Spleen (tissue), 11 donors: ENCODE data around the gene MYO1D. TPM values are rescaled to one million over a fixed set of nuclear protein-coding genes. Genes with fewer than 3 reads are reported as not detected.

Source experiments
- DNase-seq: peaks from one replicate; pipeline ENCODE4 v3.0.0-alpha.2; 2020
- H3K27ac ChIP-seq, 8 donors: fragments of 200-600 bp; sonication (generic) in 7 of 8; 1 replicate in 4 of 8; 2 replicates in 4 of 8; pipeline versions ENCODE4 v1.5.0 to v1.8.0; 2016 to 2021; ENCODE audit warnings: inconsistent platforms in 4 of 8, mild to moderate bottlenecking in 4 of 8, moderate library complexity in 1 of 8
- H3K27me3 ChIP-seq, 7 donors: fragments of 200-600 bp; sonication (generic) in 6 of 7; replicated peaks in 1 of 7; 1 replicate in 4 of 7; 2 replicates in 3 of 7; pipeline versions ENCODE4 v1.5.0 to v1.8.0; 2016 to 2021; ENCODE audit warnings: inconsistent platforms in 3 of 7, mild to moderate bottlenecking in 1 of 7
- H3K36me3 ChIP-seq, 6 donors: fragments of 200-600 bp; sonication (generic) in 5 of 6; 1 replicate in 4 of 6; 2 replicates in 2 of 6; pipeline versions ENCODE4 v1.5.0 to v1.8.0; 2016 to 2021; ENCODE audit warnings: inconsistent platforms in 2 of 6
- H3K4me1 ChIP-seq, 6 donors: fragments of 200-600 bp; sonication (generic) in 5 of 6; 1 replicate in 3 of 6; 2 replicates in 3 of 6; pipeline versions ENCODE4 v1.5.0 to v1.8.0; 2016 to 2021; ENCODE audit warnings: inconsistent platforms in 3 of 6
- H3K4me3 ChIP-seq, 8 donors: fragments of 200-600 bp; sonication (generic) in 7 of 8; 1 replicate in 4 of 8; 2 replicates in 4 of 8; pipeline versions ENCODE4 v1.5.0 to v1.8.0; 2016 to 2021; ENCODE audit warnings: inconsistent platforms in 4 of 8, mild to moderate bottlenecking in 4 of 8, moderate library complexity in 2 of 8
- H3K9me3 ChIP-seq, 8 donors: fragments of 200-600 bp; sonication (generic) in 7 of 8; 1 replicate in 4 of 8; 2 replicates in 4 of 8; pipeline versions ENCODE4 v1.5.0 to v1.8.0; 2016 to 2021; ENCODE audit warnings: inconsistent platforms in 4 of 8
- CTCF ChIP-seq, 11 experiments: fragments of 200-600 bp in 7 of 11; fragments of 450-650 bp in 4 of 11; sonication (generic) in 4 of 11; IDR thresholded peaks in 8 of 11; conservative IDR thresholded peaks in 3 of 11; 1 replicate in 7 of 11; 2 replicates in 4 of 11; pipeline versions ENCODE4 v1.4.0 to v1.8.0; 2016 to 2021; ENCODE audit warnings: antibody characterized with exemption in 11 of 11, inconsistent platforms in 4 of 11, mild to moderate bottlenecking in 1 of 11
- POLR2A ChIP-seq, 3 donors: fragments of 450-650 bp; IDR thresholded peaks; one replicate each; pipeline ENCODE4 v1.5.1; 2017; ENCODE audit warnings: antibody characterized with exemption in 3 of 3, mild to moderate bottlenecking in 1 of 3
- POLR2AphosphoS5 ChIP-seq, 3 donors: sonication (generic); formaldehyde crosslinking; IDR thresholded peaks; one replicate each; pipeline ENCODE4 v1.5.1; 2017; ENCODE audit warnings: antibody characterized with exemption in 3 of 3
- WGBS, 5 donors: extraction: QIAGEN DNeasy Blood & Tissue Kit in 3 of 5; methylation state at CpG; one replicate each; pipeline versions ENCODE4 v1.1.5 to v1.1.7; 2013 to 2018; 5-methylcytosine and 5-hydroxymethylcytosine counted together
- intact Hi-C: fragments of 100-400 bp; cut with DNase I; formaldehyde crosslinking; loops from one replicate; pipeline ENCODE4 v1.15.0; 2023; ENCODE audit warnings: low total_unique reads
- polyA plus RNA-seq, 3 donors: library from polyadenylated mRNA; stranded (reverse); fragments of 200-250 nt; gene quantifications; one replicate each; pipeline ENCODE4 v1.2.1, GENCODE V29; 2013
- total RNA-seq, 7 donors: library from RNA; depleted of rRNA in 3 of 7; stranded (reverse); fragments of >200 nt in 3 of 7; fragmentation: NEBNext Ultra II Directional in 4 of 7; extraction: Animal tissue kit (Norgen Biotek cat#: 25700) in 4 of 7; gene quantifications; one replicate each; pipeline versions ENCODE4 v1.1.0 to v1.2.1, GENCODE V29; 2016 to 2021
- donor health status: healthy with polysubstance abuse.
- donor health status: DM: no; HTN: no; CAD: no; lungs with moderate emphysema.
- donor health status: DM: no; HTN: no; CAD: no.
- donor health status: Bipolar disorder and iron deficiency.
- donor health status: healthy.
- donor health status: DM: no; HTN: no; CAD: no.
- donor health status: DM: yes; HTN: yes; CAD: no.

Gene MYO1D
- total and polyA plus RNA-seq, 10 donors: 2.3 to 36.4 (median 23.4) TPM

- Histone ChIP-seq H3K36me3 (no peaks in the 10 kb centered on the region), H3K4me1 (peaks cover 0 to 7% (median 2%) of the 10 kb centered on the region in 6 donors), H3K27me3 (no peaks in the 10 kb centered on the region), H3K27ac (no peak overlapping the region), H3K4me3 (no peak overlapping the region), H3K9me3 (no peaks in the 10 kb centered on the region)
- WGBS, 5 donors: 78 to 87% (median 83%) methylated on average over 5 of the region's 5 CpGs
- TF ChIP-seq CTCF (IDR thresholded peaks at IDR 0.05 in 8 of 11, conservative IDR thresholded peaks at IDR 0.05 in 3 of 11) (no peak), POLR2AphosphoS5 (IDR thresholded peaks at IDR 0.05) (no peak), POLR2A (IDR thresholded peaks at IDR 0.05) (no peak)
- DNase-seq: no peak
- intact Hi-C loops: no loop called here
Measured at GRCh38 chr17:32541640-32542039, 335.3 kb downstream of the MYO1D start.

- peak overlapping the region in 5 of 8 donors; percentile 14 to 56 (median 25) for H3K27ac ChIP-seq
- intact Hi-C loops: no loop called here
- TF ChIP-seq POLR2AphosphoS5 (IDR thresholded peaks at IDR 0.05): no peak
- no peak for TF ChIP-seq CTCF (IDR thresholded peaks at IDR 0.05 in 8 of 11, conservative IDR thresholded peaks at IDR 0.05 in 3 of 11)
- TF ChIP-seq POLR2A (IDR thresholded peaks at IDR 0.05): no peak
- no peak overlapping the region for H3K4me3 ChIP-seq
- H3K9me3 ChIP-seq: no peaks in the 10 kb centered on the region
- H3K36me3 ChIP-seq: no peaks in the 10 kb centered on the region
- no peaks in the 10 kb centered on the region for H3K27me3 ChIP-seq
- DNase-seq: no peak
- WGBS, 5 donors: 57 to 73% (median 67%) methylated on average over 8 of the region's 8 CpGs
- peaks cover 0 to 12% (median 2%) of the 10 kb centered on the region in 6 donors for H3K4me1 ChIP-seq
Measured at GRCh38 chr17:32536736-32537643, 339.9 kb downstream of the MYO1D start.

GRCh38 chr17:32533296-32533695, 343.6 kb downstream of the MYO1D start:
- intact Hi-C loops: no loop called here
- 69 to 86% (median 79%) methylated on average over 3 of the region's 3 CpGs for WGBS, 5 donors
- no peak for DNase-seq
- no peaks in the 10 kb centered on the region for H3K36me3 ChIP-seq
- H3K9me3 ChIP-seq: no peaks in the 10 kb centered on the region
- TF ChIP-seq POLR2AphosphoS5 (IDR thresholded peaks at IDR 0.05) (no peak), CTCF (IDR thresholded peaks at IDR 0.05 in 8 of 11, conservative IDR thresholded peaks at IDR 0.05 in 3 of 11) (no peak), POLR2A (IDR thresholded peaks at IDR 0.05) (no peak)
- no peak overlapping the region for H3K4me3 ChIP-seq
- no peaks in the 10 kb centered on the region for H3K27me3 ChIP-seq
- H3K27ac ChIP-seq: no peak overlapping the region
- H3K4me1 ChIP-seq: peaks cover 0 to 29% (median 11%) of the 10 kb centered on the region in 6 donors

- H3K27ac ChIP-seq: peak overlapping the region in 4 of 8 donors; percentile 8 to 76 (median 70)
- no peak for DNase-seq
- peaks cover 0 to 54% (median 14%) of the 10 kb centered on the region in 6 donors for H3K4me1 ChIP-seq
- intact Hi-C loops: no loop called here
- no peak for TF ChIP-seq POLR2A (IDR thresholded peaks at IDR 0.05)
- TF ChIP-seq CTCF (IDR thresholded peaks at IDR 0.05 in 8 of 11, conservative IDR thresholded peaks at IDR 0.05 in 3 of 11): no peak
- no peak for TF ChIP-seq POLR2AphosphoS5 (IDR thresholded peaks at IDR 0.05)
- H3K4me3 ChIP-seq: no peak overlapping the region
- no peaks in the 10 kb centered on the region for H3K27me3 ChIP-seq
- H3K36me3 ChIP-seq: no peaks in the 10 kb centered on the region
- no peaks in the 10 kb centered on the region for H3K9me3 ChIP-seq
- WGBS, 5 donors: 78 to 90% (median 80%) methylated on average over 10 of the region's 10 CpGs
Measured at GRCh38 chr17:32529604-32530003, 347.3 kb downstream of the MYO1D start.
